ENCODE measurements around the gene KCNK18. TPM values are rescaled to one million over a fixed set of nuclear protein-coding genes. Genes with fewer than 3 reads are reported as not detected.

The KCNK18 gene
- total and polyA plus RNA-seq, 2 experiments from 2014 or later, result not detected

GRCh38 chr10:117164592-117165537 is 32.4 kb upstream of the KCNK18 start:
- TF ChIP-seq EZH2 (IDR thresholded peaks at IDR 0.05; ENCODE audit: low read depth, unreplicated experiment) (peak; percentile 92), NANOG (IDR thresholded peaks at IDR 0.05; ENCODE audit: borderline replicate concordance) (no peak), POLR2AphosphoS5 (IDR thresholded peaks at IDR 0.05; ENCODE audit: low read depth) (no peak), ZNF114 (CRISPR knock-in tag; IDR thresholded peaks at IDR 0.05) (no peak)
- TF ChIP-seq, protein P1, sequence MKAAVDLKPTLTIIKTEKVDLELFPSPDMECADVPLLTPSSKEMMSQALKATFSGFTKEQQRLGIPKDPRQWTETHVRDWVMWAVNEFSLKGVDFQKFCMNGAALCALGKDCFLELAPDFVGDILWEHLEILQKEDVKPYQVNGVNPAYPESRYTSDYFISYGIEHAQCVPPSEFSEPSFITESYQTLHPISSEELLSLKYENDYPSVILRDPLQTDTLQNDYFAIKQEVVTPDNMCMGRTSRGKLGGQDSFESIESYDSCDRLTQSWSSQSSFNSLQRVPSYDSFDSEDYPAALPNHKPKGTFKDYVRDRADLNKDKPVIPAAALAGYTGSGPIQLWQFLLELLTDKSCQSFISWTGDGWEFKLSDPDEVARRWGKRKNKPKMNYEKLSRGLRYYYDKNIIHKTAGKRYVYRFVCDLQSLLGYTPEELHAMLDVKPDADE (IDR thresholded peaks at IDR 0.05), result no peak
- peaks cover 7% of the 10 kb centered on the region for H4K20me1 ChIP-seq (replicated peaks; ENCODE audit: insufficient read depth)
- H3K4me2 ChIP-seq, result peak overlapping the region; percentile 75
- Mint-ChIP-seq H3K27ac (no peak overlapping the region), H3K27me3 (ENCODE audit: insufficient read depth, low read depth, poor library complexity) (peaks cover 96% of the 10 kb centered on the region), H3K9me3 (no peaks in the 10 kb centered on the region; the same call in 2 of the 3 replicates), H3K36me3 (ENCODE audit: low read depth) (no peaks in the 10 kb centered on the region), H3K4me1 (peaks cover 50% of the 10 kb centered on the region), H3K4me3 (peak overlapping the region; percentile 27; the same call in 2 of the 3 replicates)
- peak overlapping the region; percentile 39 for H3K4me3 ChIP-seq
- peaks cover 39% of the 10 kb centered on the region for H3K4me1 ChIP-seq (ENCODE audit: insufficient read depth)
- no peaks in the 10 kb centered on the region for H3K79me2 ChIP-seq (replicated peaks; ENCODE audit: insufficient read depth)
- H3K9me2 ChIP-seq (ENCODE audit: insufficient read depth), result no peaks in the 10 kb centered on the region
- no peak for DNase-seq (ENCODE audit: low spot score)
- no peak overlapping the region for H3K27ac ChIP-seq (ENCODE audit: low read depth)
- no peaks in the 10 kb centered on the region for H3K36me3 ChIP-seq (ENCODE audit: insufficient read depth)
- no peak overlapping the region for H2AFZ ChIP-seq
- H3K27me3 ChIP-seq (ENCODE audit: insufficient read depth), result peaks cover 100% of the 10 kb centered on the region
- H3F3A ChIP-seq (replicated peaks; ENCODE audit: low read depth), result 0 out of 2 replicates have a peak, but pooled peaks cover 6% of the 10 kb centered on the region
- ATAC-seq, result no peak

DNA sequence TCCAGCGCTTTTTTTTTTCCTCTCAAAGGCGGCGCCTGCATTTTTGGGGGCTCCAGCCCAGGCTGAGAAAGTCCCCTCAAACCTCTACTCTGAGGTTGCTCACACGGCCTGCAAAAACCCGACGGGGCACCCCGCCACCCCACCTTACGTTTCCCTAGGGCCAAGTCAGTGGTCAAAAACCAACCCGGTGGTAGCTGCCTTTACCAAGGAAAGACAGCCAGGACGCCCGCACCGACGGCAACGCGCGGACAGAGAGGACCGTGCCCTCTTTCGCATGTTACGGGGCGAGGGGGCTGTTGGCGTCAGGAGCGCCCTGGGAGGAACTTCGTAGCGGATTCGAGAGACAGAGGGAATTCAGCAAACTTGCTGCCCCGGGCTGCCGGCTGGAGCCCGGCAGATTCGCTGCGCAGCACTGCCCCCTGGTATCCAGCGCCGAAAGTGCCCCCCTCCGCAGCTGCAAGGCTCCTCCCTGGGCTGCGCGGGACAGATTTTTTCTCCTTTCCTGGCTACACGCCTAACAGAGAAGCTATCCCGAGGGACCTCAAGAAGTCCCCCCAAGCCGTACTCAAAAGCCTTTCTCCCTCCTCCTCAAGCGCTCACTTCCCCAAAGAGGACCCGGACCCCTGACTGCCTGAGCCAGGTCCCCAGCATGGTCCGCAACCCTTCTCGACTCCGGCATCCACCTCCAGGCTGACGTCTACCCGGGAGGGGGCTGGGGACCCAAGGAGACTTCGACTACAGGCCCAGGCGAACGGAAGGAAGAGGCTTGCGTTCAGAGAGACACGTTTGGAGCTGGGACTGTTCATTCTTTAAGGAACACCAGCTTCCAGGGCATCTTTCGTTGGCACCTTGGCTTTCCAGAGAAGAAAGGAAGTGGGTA is 31.5 kb upstream of the KCNK18 start:
- Histone ChIP-seq H3K27me3 (ENCODE audit: insufficient read depth) (peaks cover 100% of the 10 kb centered on the region), H3K36me3 (ENCODE audit: insufficient read depth) (no peaks in the 10 kb centered on the region), H2AFZ (peak overlapping the region; percentile 72; the same call in 1 of the 2 replicates), H3K27ac (ENCODE audit: low read depth) (no peak overlapping the region), H3F3A (replicated peaks; ENCODE audit: low read depth) (0 out of 2 replicates have a peak, but pooled peaks cover 6% of the 10 kb centered on the region), H3K79me2 (replicated peaks; ENCODE audit: insufficient read depth) (no peaks in the 10 kb centered on the region), H3K4me1 (ENCODE audit: insufficient read depth) (peaks cover 30% of the 10 kb centered on the region), H3K9me2 (ENCODE audit: insufficient read depth) (no peaks in the 10 kb centered on the region), H4K20me1 (replicated peaks; ENCODE audit: insufficient read depth) (peaks cover 12% of the 10 kb centered on the region), H3K4me2 (peak overlapping the region; percentile 75), H3K4me3 (peak overlapping the region; percentile 39)
- H3K27ac Mint-ChIP-seq, result no peak overlapping the region
- H3K9me3 Mint-ChIP-seq, result no peaks in the 10 kb centered on the region; the same call in 2 of the 3 replicates
- H3K36me3 Mint-ChIP-seq (ENCODE audit: low read depth), result no peaks in the 10 kb centered on the region
- TF ChIP-seq CREB1 (CRISPR knock-in tag; IDR thresholded peaks at IDR 0.05; ENCODE audit: low read depth), result no peak
- TF ChIP-seq ZNF331 (CRISPR knock-in tag; IDR thresholded peaks at IDR 0.05; ENCODE audit: low read depth), result no peak
- peak; percentile 67 for TF ChIP-seq EZH2 (IDR thresholded peaks at IDR 0.05; ENCODE audit: low read depth, unreplicated experiment)
- no peak for TF ChIP-seq ZNF114 (CRISPR knock-in tag; IDR thresholded peaks at IDR 0.05)
- TF ChIP-seq EZH2phosphoT487 (IDR thresholded peaks at IDR 0.05; ENCODE audit: unreplicated experiment), result peak; percentile 86
- TF ChIP-seq JUNB (IDR thresholded peaks at IDR 0.05; ENCODE audit: unreplicated experiment), result no peak
- no peak for TF ChIP-seq NANOG (IDR thresholded peaks at IDR 0.05; ENCODE audit: borderline replicate concordance)
- peak; percentile 52 to 73 for TF ChIP-seq CTCF (conservative IDR thresholded peaks at IDR 0.05; ENCODE audit: low read depth in 2 of 2)
- no peak for TF ChIP-seq REST (IDR thresholded peaks at IDR 0.05; ENCODE audit: unreplicated experiment)
- H3K4me1 Mint-ChIP-seq, result peaks cover 41% of the 10 kb centered on the region
- H3K4me3 Mint-ChIP-seq, result peak overlapping the region; percentile 53
- DNase-seq (ENCODE audit: low spot score) (peak; percentile 90), ATAC-seq (peak; percentile 29)
- H3K27me3 Mint-ChIP-seq (ENCODE audit: insufficient read depth, low read depth, poor library complexity), result peaks cover 96% of the 10 kb centered on the region
